NCI-H187 (cell line): ENCODE results near the gene TROAP.
"Not testable (repeated sequence)": the region's sequence is repeated elsewhere in the genome, so short reads cannot be mapped to it uniquely, and the experiment has no call there.

Experiments
- DNase-seq, 2 experiments: peaks; one replicate each; lab custom pipeline; 2025; lab: John Stamatoyannopoulos, UW

The TROAP gene

DNA sequence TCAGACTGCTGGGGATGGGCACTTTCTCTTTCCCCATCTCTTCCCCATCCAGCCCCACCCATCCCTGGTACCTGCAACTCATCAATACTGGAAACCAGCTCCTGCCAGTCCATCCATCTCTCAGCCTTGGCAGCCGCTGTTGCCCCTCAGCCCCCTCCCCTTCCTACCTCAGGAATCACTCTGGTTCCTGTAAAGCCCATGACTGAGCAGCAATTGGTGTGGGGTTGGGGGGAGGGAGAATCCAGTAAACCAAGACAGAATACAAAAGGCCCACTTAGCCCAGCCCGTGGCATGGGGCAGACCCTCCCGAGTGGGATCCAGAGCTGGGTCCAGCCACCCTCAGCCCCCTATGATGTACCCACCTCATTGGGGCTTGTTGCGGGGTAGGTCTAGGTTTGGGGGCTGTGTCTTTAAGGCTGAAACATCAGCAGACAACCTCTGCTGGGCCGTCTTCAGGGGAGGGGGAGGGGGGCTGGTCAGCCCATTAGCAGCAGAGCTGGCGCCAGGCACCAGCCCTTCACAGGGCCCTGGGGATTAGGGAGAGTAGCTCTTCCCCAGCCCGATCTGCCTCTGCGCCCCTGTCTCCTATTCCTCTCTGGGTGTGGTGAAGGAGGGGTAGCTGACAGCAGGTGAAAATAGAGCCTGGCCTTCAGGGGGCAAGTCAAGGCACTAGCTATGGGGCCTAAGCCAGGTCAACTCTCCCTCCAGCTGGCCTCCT is 28.8 kb upstream of the TROAP start:
- DNase-seq = peak; percentile 89 to 93

DNA sequence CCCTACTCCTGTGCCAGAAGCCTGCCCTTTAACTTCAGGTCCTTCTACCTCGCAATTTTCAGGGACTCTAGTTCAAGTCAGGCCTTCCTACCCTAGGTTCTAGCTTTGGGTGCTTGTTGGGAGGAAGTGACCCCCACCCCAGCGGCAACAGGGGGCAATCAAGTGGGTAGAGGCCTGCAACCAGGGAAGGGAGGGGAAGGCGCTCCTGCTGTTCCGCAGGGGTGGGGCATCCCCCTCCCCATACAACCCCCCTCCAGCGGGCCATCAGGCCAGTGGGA is 28.3 kb upstream of the TROAP start:
- peak; percentile 63 to 85 for DNase-seq

DNA sequence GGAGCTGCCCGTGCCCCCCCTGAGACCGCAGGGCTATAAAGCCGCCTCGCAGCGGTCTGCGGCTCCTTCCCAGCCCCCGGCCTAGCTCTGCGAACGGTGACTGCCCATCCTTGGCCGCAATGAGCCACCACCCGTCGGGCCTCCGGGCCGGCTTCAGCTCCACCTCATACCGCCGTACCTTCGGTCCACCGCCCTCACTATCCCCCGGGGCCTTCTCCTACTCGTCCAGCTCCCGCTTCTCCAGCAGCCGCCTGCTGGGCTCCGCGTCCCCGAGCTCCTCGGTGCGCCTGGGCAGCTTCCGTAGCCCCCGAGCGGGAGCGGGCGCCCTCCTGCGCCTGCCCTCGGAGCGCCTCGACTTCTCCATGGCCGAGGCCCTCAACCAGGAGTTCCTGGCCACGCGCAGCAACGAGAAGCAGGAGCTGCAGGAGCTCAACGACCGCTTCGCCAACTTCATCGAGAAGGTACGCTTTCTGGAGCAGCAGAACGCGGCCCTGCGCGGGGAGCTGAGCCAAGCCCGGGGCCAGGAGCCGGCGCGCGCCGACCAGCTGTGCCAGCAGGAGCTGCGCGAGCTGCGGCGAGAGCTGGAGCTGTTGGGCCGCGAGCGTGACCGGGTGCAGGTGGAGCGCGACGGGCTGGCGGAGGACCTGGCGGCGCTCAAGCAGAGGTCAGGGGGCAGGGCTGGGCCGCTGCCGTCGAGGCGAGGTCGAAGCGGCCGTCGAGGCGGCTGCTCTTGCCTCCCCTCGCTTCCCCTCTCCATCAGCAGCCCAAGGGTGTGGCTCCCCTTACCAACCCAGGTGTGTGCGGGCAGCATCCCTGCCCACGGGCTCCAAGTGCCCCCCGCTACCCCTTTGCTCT is 27.7 kb upstream of the TROAP start, which contains the start of gene PRPH:
PRPH (plus strand) TSS at position 66 of the 855 bp plus-strand sequence; CDS start at position 120, 54 bp downstream.
- DNase-seq = no peak

DNA sequence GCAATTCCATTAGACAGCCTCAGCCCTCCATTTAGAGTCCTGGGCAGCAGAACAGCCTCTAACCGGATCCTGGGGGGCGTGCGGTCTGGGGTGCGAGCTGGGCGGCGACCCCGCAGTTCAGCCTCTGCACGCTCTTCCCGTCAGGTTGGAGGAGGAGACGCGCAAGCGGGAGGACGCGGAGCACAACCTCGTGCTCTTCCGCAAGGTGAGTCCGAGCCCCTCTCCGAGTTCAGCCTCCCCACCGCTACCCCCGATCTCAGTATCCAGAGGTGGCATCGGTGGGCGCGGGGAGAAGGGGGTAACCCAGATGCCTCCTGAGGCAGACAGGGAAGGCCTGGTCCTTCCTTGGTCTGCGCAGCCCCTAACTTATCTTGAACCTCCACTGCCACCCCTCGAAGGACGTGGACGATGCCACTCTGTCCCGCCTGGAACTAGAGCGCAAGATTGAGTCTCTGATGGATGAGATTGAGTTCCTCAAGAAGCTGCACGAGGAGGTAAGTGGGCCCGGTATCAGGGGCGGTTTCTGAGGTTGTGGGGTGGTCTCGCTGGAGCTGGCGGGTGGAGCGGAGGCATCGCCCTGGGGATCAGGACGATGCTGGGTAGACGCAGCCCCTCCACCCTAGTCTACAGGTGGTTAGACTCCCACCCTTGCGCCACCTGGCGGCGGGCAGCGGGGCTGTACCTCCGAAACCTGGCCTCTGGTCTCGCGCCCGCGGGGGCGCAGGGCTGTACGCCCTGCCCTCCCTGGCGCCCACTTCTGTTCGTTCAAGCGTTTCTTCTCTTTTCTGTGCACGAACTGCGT is 26.8 kb upstream of the TROAP start:
- peak; percentile 75 to 77 for DNase-seq

DNA sequence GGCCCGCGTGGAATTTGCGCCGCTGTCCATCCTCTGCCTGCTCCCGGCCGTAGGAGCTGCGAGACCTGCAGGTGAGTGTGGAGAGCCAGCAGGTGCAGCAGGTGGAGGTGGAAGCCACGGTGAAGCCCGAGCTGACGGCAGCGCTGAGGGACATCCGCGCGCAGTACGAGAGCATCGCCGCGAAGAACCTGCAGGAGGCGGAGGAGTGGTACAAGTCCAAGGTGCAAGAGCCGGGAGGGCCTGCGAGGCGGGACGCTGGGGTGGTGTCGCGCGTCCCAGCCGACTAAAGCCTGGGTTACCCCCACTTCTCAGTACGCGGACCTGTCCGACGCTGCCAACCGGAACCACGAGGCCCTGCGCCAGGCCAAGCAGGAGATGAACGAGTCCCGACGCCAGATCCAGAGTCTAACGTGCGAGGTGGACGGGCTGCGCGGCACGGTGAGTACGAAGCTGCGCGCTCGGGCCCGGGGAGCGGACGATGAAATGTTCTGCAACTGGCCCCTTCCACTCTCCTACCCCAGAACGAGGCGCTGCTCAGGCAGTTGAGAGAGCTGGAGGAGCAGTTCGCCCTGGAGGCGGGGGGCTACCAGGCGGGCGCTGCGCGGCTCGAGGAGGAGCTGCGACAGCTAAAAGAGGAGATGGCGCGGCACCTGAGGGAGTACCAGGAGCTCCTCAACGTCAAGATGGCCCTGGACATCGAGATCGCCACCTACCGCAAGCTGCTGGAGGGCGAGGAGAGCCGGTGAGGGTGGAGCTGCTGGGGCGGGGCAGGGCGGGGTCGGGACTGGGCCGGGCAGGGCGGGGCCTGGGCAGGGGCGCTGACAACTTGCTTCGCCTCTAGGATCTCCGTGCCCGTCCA is 26.0 kb upstream of the TROAP start:
- peak in 1 of 2 experiments; percentile 57 for DNase-seq

DNA sequence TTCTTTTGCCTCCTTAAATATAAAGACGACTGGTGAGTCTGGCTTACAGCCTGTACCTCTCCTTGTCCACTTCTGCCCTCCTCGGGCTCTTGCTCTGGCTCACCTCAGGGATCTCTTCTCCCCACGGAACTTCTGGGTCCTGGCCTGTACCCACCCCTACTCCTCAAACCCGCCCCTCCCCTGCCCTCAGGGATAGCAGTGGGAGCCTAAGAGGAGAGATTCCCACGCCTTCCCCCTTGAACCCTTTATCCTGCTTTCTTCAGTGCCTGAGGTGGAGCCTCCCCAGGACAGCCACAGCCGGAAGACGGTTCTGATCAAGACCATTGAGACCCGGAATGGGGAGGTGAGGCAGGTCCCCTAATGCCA is 25.4 kb upstream of the TROAP start:
- DNase-seq = no peak

DNA sequence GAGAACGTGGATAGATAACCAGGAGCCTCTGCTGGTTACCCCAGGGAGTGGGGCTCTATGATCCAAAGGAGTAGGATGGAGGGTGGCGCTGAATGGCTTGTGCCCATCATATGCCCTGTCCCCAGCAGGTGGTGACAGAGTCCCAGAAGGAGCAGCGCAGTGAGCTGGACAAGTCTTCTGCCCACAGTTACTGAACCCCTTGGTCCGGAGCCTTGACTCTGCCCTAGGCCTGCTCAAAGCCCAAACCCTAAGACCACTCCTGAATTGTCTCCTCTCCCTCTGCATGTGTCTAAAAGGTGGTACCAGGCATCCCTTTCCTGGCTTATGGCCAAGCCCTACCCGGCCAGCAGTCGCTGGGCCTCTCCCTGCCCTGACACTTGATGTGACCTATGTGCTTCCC is 24.9 kb upstream of the TROAP start:
- no peak for DNase-seq

DNA sequence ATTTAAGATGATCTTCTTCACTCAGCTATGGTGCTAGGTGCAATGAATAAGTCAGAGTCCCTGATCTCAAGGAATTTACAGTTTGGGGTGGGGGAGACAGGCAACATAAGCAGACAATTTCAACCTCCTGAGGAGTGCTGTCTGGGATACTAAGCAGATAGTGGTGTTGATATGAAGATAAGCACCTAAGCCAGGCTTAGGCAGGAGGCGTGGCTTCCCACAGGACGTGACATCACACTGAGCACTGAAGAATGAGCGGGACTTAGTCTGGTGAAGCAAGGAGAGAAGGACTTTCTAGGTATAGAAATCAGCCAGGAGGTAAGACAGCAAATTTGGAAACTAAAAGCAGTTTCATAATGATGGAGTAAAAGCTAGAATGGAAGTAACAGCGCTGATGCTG is 21.3 kb upstream of the TROAP start:
- no peak for DNase-seq

DNA sequence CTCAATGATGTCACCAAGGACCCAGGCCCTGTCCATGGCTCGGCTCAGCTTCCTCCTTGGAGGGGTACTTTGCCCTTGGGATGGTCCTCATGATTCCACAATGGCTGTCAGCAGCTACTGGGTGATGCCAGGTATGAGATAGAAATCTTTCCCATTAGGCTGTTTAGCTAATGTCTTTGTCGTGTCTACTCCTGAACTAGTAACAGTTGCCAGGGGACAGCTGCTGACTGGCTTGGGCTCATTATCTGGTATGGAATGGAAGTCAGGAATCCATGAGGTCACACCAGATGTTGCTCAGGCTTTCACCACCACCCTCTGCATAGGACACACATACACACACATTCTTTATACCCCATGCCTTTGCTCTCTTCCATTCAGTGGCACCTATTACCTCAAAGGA is 18.9 kb upstream of the TROAP start:
- no peak for DNase-seq

DNA sequence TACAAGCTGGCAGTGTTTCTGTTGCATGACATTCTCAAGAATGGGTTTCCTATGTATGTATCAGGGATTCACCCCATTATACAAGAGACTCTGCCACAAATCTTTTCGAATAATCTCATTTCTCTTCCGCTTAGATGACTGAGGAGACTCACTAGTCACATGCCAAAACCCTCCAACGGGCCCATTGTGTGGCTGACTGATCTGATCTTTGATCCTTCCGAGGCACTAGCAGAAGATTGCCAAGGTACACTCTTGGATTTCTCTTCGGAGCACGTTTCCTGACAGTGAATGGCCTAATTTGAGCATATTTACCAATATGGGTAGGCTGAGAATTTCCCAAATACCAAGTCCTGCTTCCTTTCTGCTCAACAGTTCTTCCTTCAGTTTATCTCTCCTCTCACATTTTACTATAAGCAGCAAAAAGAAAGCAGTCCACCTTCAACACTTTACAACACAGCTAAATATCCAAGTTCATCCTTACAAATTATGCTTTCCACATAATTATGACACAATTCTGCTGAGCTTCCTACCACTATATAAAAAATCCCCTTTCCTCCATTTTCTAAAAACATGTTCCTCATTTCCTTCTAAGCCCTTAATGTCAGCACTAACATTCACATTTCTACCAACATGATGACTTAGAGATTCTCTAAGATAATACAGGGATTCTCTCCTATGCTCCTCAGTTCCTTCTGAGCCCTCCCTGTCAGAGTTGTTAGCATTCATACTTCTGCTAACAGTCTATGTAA is 17.1 kb upstream of the TROAP start:
- DNase-seq = no peak

DNA sequence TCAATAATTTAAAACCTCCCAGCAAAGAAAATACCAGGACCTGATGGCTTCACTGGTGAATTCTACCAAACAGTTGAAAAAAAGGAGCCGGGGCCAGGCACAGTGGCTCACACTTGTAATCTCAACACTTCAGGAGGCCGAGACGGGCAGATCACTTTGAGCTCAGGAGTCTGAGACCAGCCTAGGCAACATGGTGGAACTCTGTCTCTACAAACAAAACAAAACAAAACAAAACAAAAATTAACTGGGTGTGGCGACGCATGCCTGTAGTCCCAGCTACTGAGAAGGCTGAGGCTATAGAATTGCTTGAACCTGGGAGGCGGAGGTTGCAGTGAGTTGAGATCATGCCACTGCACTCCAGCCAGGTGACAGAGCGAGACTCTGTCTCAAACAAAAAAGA is 13.7 kb upstream of the TROAP start:
- no peak for DNase-seq

DNA sequence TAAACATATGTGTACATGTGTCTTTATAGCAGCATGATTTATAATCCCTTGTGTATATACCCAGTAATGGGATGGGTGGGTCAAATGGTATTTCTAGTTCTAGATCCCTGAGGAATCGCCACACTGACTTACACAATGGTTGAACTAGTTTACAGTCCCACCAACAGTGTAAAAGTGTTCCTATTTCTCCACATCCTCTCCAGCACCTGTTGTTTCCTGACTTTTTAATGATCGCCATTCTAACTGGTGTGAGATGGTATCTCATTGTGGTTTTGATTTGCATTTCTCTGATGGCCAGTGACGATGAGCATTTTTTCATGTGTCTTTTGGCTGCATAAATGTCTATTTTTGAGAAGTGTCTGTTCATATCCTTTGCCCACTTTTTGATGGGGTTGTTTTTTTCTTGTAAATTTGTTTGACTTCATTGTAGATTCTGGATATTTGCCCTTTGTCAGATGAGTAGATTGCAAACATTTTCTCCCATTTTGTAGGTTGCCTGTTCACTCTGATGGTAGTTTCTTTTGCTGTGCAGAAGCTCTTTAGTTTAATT is 12.5 kb upstream of the TROAP start:
- DNase-seq = not testable (repeated sequence)

DNA sequence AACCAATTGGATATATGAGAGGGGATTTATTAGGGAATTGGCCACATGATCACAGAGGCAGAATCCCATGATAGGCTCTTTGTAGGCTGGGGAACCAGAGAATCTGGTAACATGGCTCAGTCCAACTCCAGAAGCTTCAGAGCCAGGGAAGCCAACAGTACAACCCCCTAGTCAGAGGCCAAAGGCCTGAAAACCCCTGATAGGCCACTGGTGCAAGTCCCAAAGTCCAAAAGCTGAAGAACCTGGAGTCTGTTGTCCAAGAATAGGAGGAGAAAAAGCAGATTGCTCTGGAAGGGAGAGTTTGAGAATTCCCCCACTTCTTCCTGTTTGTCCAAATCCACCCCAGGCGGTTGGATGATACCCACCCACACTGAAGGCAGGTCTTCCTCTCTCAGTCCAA is 8.2 kb upstream of the TROAP start:
- no peak for DNase-seq

DNA sequence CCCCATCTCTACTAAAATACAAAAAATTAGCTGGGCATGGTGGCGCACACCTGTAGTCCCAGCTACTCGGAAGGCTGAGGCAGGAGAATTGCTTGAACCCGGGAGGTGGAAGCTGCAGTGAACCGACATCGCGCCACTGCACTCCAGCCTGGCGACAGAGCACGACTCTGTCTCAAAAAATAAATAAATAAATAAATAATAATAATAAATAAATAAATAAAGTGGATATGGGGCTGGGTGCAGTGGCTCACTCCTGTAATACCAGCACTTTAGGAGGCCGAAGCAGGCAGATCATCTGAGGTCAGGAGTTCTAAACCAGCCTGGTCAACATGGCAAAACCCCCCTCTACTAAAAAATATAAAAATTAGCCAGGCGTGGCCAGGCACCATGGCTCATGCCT is 5.9 kb upstream of the TROAP start:
- DNase-seq = not testable (repeated sequence)

DNA sequence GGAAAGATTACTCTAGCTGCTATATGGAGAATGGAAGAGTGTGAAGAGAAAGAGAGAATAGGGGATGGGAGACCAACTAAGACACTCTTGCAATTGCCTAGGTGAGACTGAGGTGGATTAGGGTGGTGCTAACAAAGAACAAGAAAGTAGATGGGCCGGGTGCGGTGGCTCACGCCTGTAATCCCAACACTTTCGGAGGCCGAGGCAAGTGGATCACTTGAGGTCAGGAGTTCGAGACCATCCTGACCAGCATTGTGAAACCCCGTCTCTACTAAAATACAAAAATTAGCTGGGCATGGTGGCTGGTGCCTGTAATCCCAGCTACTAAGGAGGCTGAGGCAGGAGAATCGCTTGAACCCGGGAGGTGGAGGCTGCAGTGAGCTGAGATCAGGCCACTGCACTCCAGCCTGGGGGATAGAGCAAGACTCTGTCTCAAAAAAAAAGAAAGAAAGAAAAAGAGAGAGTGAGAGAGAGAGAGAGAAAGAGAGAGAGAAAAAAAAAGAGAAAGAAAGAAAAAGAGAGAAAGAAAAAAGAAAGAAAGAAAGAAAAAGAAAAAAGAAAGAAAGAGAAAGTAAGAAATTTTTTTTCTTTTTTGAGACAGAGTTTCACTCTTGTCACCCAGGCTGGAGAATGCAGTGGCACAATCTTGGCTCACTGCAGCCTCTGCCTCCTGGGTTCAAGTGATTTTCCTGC is 2.5 kb upstream of the TROAP start:
- DNase-seq = not testable (repeated sequence)

DNA sequence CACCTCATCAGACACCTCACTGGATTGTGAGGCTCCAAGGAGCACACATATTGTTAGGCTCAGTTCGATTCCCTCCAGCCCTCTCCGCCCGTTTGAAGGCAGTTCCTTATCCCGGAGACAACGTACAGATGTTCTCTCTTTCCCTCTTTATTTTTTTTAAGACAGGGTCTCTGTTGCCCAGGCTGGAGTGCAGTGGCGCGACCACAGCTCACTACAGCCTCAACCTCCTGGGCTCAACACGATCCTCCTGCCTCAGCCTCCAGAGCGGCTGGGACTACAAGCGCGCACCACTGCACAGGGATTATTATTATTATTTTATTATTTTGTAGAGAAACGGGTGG is 718 bp upstream of the TROAP start:
- no peak for DNase-seq

DNA sequence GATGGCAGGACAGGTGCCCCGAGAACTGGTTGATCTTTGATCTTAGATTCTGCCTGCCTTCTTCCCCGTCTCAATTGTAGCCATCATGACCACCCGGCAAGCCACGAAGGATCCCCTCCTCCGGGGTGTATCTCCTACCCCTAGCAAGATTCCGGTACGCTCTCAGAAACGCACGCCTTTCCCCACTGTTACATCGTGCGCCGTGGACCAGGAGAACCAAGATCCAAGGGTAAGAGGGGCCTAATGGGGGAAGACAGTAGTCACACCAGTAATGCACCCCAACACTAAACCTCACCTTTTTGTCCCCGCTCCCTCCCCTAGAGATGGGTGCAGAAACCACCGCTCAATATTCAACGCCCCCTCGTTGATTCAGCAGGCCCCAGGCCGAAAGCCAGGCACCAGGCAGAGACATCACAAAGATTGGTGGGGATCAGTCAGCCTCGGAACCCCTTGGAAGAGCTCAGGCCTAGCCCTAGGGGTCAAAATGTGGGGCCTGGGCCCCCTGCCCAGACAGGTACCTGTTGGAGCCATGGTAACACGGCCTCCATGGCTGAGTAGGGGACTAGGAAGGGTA is 556 bp downstream of the TROAP start:
- no peak for DNase-seq

DNA sequence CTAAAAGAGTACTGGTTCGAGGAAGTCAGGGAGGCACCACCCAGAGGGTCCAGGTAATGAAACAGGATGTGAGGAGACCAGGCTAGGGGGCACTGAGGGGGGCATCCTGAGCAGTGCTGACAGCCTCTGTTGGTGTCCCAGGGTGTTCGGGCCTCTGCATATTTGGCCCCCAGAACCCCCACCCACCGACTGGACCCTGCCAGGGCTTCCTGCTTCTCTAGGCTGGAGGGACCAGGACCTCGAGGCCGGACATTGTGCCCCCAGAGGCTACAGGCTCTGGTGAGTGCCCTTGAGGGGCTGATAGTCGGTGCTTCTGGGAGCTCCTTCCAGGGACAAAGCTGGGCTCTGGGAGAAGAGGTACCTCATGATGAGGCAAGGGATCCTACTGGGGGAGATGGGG is 2.6 kb downstream of the TROAP start:
- DNase-seq = no peak

DNA sequence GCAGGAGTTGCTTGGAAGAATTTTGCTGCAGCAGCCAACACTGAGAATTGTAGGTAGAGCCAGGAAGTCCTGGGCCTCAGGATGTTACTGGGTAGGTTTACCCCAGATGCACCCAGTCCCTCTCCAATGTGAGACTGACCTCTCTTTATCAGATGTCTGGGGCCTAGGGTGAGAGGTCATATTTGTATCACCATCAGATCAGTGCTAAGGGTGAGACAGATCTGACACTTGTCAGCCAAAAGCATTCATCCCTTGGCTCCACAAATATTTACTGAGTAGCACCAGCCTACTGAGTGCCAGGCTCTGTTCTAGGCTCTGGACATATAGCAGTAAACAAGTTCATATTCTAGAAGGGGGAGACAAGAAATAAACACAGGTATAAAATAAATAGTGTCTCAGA is 4.3 kb downstream of the TROAP start:
- DNase-seq = no peak

DNA sequence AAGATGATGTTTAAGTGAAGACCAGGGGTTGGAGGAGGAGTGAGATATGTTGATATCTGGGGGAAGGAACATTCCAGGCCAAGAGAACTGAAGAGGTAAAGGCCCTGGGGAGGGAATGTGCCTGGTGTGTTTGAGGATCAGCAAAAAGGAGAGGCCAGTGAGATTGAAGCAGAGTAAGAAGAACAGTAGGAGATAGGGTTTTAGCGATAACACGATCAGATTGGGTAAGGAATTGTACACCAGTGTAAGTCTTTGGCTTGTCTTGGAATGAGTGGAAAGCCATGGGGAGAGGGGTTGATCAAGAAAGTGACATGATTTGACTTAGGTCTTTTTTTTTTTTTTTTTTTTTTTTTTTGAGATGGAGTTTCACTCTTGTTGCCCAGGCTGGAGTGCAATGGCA is 4.8 kb downstream of the TROAP start:
- no peak for DNase-seq
